Vagina (tissue), 2 donors: ENCODE results near the gene ANKS1A.

Source experiments
- CTCF ChIP-seq, 3 experiments: fragments of 450-650 bp in 2 of 3; fragments of 200-600 bp in 1 of 3; sonication (generic) in 1 of 3; IDR thresholded peaks; one replicate each; pipeline ENCODE4 v1.5.1; 2017 to 2019; ENCODE audit warnings: antibody characterized with exemption in 3 of 3, mild to moderate bottlenecking in 2 of 3, moderate library complexity in 2 of 3
- POLR2A ChIP-seq, 2 donors: fragments of 450-650 bp; IDR thresholded peaks; one replicate each; pipeline ENCODE4 v1.6.1; 2017; ENCODE audit warnings: antibody characterized with exemption in 2 of 2, mild to moderate bottlenecking in 2 of 2, moderate library complexity in 2 of 2
- POLR2AphosphoS5 ChIP-seq, 2 donors: sonication (generic); formaldehyde crosslinking; IDR thresholded peaks; one replicate each; pipeline ENCODE4 v1.9.0; 2017; ENCODE audit warnings: antibody characterized with exemption in 2 of 2, mild to moderate bottlenecking in 2 of 2, low read depth in 1 of 2; ENCODE audit not compliant: insufficient read depth in 1 of 2

GRCh38 chr6:34981366-34981765, 92.3 kb downstream of the ANKS1A start:
- TF ChIP-seq POLR2A (IDR thresholded peaks at IDR 0.05) = no peak
- TF ChIP-seq CTCF (IDR thresholded peaks at IDR 0.05) = no peak
- no peak for TF ChIP-seq POLR2AphosphoS5 (IDR thresholded peaks at IDR 0.05; ENCODE audit: insufficient read depth in 1 of 2, low read depth in 1 of 2)
